ENCODE results near the gene C2orf72.

GRCh38 chr2:231034291-231034882 is 2.9 kb upstream of the C2orf72 start:
- TF ChIP-seq POLR2A (IDR thresholded peaks at IDR 0.05; ENCODE audit: extremely low read depth, insufficient read length) (no peak), CTCF (IDR thresholded peaks at IDR 0.05; ENCODE audit: low read depth, low read length) (no peak)

Measured in NB4 (cell line).